Esophagus squamous epithelium (tissue), 4 donors: ENCODE measurements around the gene LRFN5.

Experiments
- CTCF ChIP-seq, 6 experiments: fragments of 450-650 bp in 4 of 6; fragments of 200-600 bp in 2 of 6; sonication (generic) in 2 of 6; IDR thresholded peaks; one replicate each; pipeline ENCODE4 v1.5.1; 2016 to 2019; ENCODE audit warnings: antibody characterized with exemption in 6 of 6, mild to moderate bottlenecking in 4 of 6, moderate library complexity in 4 of 6
- POLR2A ChIP-seq, 4 donors: fragments of 450-650 bp; IDR thresholded peaks; one replicate each; pipeline ENCODE4 v1.6.1; 2017; ENCODE audit warnings: antibody characterized with exemption in 4 of 4, mild to moderate bottlenecking in 4 of 4, moderate library complexity in 3 of 4

- no peak for TF ChIP-seq POLR2A (IDR thresholded peaks at IDR 0.05)
- no peak for TF ChIP-seq CTCF (IDR thresholded peaks at IDR 0.05)
Observed at GRCh38 chr14:41739203-41739602, 132.5 kb downstream of the LRFN5 start.
